Prostate gland (tissue), 2 donors: ENCODE results near the gene RAB1A. TPM values are rescaled to one million over a fixed set of nuclear protein-coding genes. Genes with fewer than 3 reads are reported as not detected.
A peak's percentile ranks its signal among the peaks of the same experiment; 100 is the strongest.

Experiments used
- DNase-seq: peaks from one replicate; pipeline ENCODE4 v3.0.0-alpha.2; 2019; ENCODE audit warnings: low spot score
- H3K27ac ChIP-seq, 2 donors: fragments of 200-600 bp; sonication (generic); 2 replicates each; pipeline ENCODE4 v1.5.1; 2017 to 2019
- H3K27me3 ChIP-seq: fragments of 200-600 bp; sonication (generic); replicated peaks from 2 replicates; pipeline ENCODE4 v1.5.1; 2019; ENCODE audit not compliant: insufficient read depth
- H3K36me3 ChIP-seq, 2 donors: fragments of 200-600 bp; sonication (generic); 1 replicate in 1 of 2; 2 replicates in 1 of 2; pipeline versions ENCODE4 v1.5.1 to v1.8.1; 2017 to 2019
- H3K4me1 ChIP-seq: fragments of 200-600 bp; sonication (generic); replicated peaks from 2 replicates; pipeline ENCODE4 v1.5.1; 2019
- H3K4me3 ChIP-seq, 2 donors: fragments of 200-600 bp; sonication (generic); 2 replicates each; pipeline ENCODE4 v1.5.1; 2017 to 2019
- H3K9me3 ChIP-seq: fragments of 200-600 bp; sonication (generic); 2 replicates; pipeline ENCODE4 v1.5.1; 2017
- CTCF ChIP-seq, 4 experiments: fragments of 200-600 bp in 2 of 4; fragments of 450-650 bp in 2 of 4; sonication (generic) in 2 of 4; IDR thresholded peaks; 1 replicate in 3 of 4; 2 replicates in 1 of 4; pipeline ENCODE4 v1.5.1; 2016 to 2019; ENCODE audit warnings: antibody characterized with exemption in 4 of 4, mild to moderate bottlenecking in 2 of 4, moderate library complexity in 2 of 4
- POLR2A ChIP-seq: fragments of 450-650 bp; IDR thresholded peaks from one replicate; pipeline ENCODE4 v1.6.1; 2016; ENCODE audit warnings: antibody characterized with exemption, mild to moderate bottlenecking
- POLR2AphosphoS5 ChIP-seq: sonication (generic); formaldehyde crosslinking; IDR thresholded peaks from one replicate; pipeline ENCODE4 v1.6.1; 2017; ENCODE audit warnings: antibody characterized with exemption
- WGBS: methylation state at CpG from one replicate; pipeline ENCODE4 v1.1.5; 2018; 5-methylcytosine and 5-hydroxymethylcytosine counted together
- intact Hi-C: fragments of 100-400 bp; cut with DNase I; formaldehyde crosslinking; loops from one replicate; pipeline ENCODE4 v1.14.2; 2022
- total RNA-seq, 2 donors: library from RNA; depleted of rRNA; stranded (reverse); fragments of >200 nt; gene quantifications; one replicate each; pipeline ENCODE4 v1.1.0, GENCODE V29; 2016

RAB1A gene
- total RNA-seq, 2 donors from 2014 or later = 50.3 to 67.6 TPM

GRCh38 chr2:65045651-65046050, 84.3 kb downstream of the RAB1A start:
- no peak overlapping the region for H3K27ac ChIP-seq
- TF ChIP-seq CTCF (IDR thresholded peaks at IDR 0.05) (no peak), POLR2AphosphoS5 (no peak), POLR2A (no peak)
- intact Hi-C loops = no loop called here
- WGBS = 70% methylated on average over 10 of the region's 10 CpGs
- H3K4me3 ChIP-seq = no peak overlapping the region
- no peaks in the 10 kb centered on the region for H3K36me3 ChIP-seq
- no peaks in the 10 kb centered on the region for H3K27me3 ChIP-seq
- H3K4me1 ChIP-seq = no peaks in the 10 kb centered on the region
- H3K9me3 ChIP-seq = no peaks in the 10 kb centered on the region
- no peak for DNase-seq

DNA sequence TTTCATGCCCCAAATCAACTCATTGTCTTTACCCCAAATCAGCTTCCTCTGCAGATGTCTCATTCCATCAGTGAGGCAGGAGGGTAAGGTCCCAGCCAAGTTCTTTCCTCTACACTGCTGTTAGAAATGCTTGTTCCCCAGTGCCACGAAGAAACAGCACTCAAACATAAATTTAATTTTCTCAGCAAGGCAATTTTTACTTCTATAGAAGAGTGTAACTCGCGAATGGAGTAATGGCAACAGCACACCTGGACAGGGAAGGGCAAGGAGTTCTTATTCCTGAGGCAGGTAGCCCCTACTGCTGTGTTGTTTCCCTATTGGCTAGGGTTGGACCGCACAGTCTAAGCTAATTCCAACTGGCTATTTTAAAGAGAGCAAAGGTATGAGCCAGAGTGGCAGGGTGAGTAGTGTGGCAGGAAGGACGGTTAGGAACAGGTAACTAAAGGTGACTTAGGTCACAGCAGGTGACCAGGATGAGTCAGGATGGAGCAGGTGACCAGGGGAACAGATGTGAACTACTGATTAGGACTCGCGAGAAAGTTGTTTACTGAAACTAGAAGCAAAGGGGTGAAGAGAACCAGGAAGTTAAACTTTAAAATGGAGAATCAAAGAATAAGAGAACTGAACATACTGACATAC, 85.7 kb downstream of the RAB1A start:
- Histone ChIP-seq H3K27ac (no peak overlapping the region), H3K9me3 (no peaks in the 10 kb centered on the region), H3K4me3 (no peak overlapping the region), H3K27me3 (no peaks in the 10 kb centered on the region), H3K36me3 (no peaks in the 10 kb centered on the region), H3K4me1 (no peaks in the 10 kb centered on the region)
- 86% methylated on average over 7 of the region's 7 CpGs for WGBS
- TF ChIP-seq POLR2A (no peak), POLR2AphosphoS5 (no peak), CTCF (IDR thresholded peaks at IDR 0.05) (no peak)
- DNase-seq = no peak
- intact Hi-C loops = no loop called here

DNA sequence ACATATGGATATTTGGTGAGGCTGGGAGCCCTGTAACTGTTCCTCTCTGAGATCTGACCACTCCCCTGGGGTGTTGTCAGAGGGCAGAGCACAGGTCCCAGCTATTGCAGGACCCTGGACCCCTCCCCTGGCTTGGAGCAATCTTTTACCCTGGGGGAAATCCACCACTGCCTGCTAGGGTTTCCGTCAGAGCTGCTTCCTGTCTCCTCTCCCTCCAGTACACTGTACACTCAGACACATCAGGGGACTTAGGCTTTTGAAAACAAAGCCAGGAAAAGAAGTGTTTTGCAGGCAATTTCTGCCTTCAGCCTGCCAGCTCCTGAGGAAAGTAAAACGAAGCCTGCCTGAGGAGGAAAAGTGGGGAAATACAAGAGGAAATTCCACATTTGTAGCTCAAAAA, 86.9 kb downstream of the RAB1A start:
- DNase-seq = no peak
- H3K9me3 ChIP-seq = no peaks in the 10 kb centered on the region
- no peak overlapping the region for H3K27ac ChIP-seq
- no peaks in the 10 kb centered on the region for H3K36me3 ChIP-seq
- no peak overlapping the region for H3K4me3 ChIP-seq
- TF ChIP-seq CTCF (IDR thresholded peaks at IDR 0.05) (no peak), POLR2AphosphoS5 (no peak), POLR2A (no peak)
- intact Hi-C loops = no loop called here
- WGBS = 77% methylated on average over 2 of the region's 2 CpGs
- no peaks in the 10 kb centered on the region for H3K27me3 ChIP-seq
- H3K4me1 ChIP-seq = no peaks in the 10 kb centered on the region

- H3K4me3 ChIP-seq = no peak overlapping the region
- no peak overlapping the region for H3K27ac ChIP-seq
- H3K4me1 ChIP-seq = no peaks in the 10 kb centered on the region
- peak; percentile 89 for DNase-seq
- no peaks in the 10 kb centered on the region for H3K9me3 ChIP-seq
- intact Hi-C loops = loop anchor here (2.0 kb wide), 1 partner anchor 122 kb away; no protein-coding TSS in a partner anchor
- H3K27me3 ChIP-seq = no peaks in the 10 kb centered on the region
- WGBS = 31% methylated on average over 13 of the region's 13 CpGs
- TF ChIP-seq CTCF (IDR thresholded peaks at IDR 0.05) = peak; percentile 91 to 96 (median 92)
- no peak for TF ChIP-seq POLR2A
- TF ChIP-seq POLR2AphosphoS5 = peak; percentile 74
- H3K36me3 ChIP-seq = no peaks in the 10 kb centered on the region
Measured at GRCh38 chr2:65040400-65041261, 89.3 kb downstream of the RAB1A start.
